CD14-positive monocyte (primary cell): ENCODE measurements around the gene CLTC. TPM values are rescaled to one million over a fixed set of nuclear protein-coding genes. Genes with fewer than 3 reads are reported as not detected.

Experiments used
- DNase-seq, 3 donors: peaks; one replicate each; pipeline ENCODE4 v3.0.0-alpha.2; 2011 to 2022
- H2AFZ ChIP-seq: 2 replicates; pipeline ENCODE4 v1.6.0; 2012; ENCODE audit warnings: mild to moderate bottlenecking, low read depth, low read length, inconsistent platforms; ENCODE audit not compliant: insufficient read depth, poor library complexity, severe bottlenecking
- H3K27ac ChIP-seq, 2 donors: 1 replicate in 1 of 2; 2 replicates in 1 of 2; pipeline ENCODE4 v1.5.1; 2012 to 2013; ENCODE audit warnings: low read length in 2 of 2, control low read depth in 1 of 2, inconsistent platforms in 1 of 2, low read depth in 1 of 2, mild to moderate bottlenecking in 1 of 2
- H3K27me3 ChIP-seq, 2 donors: one replicate each; pipeline versions ENCODE4 v1.6.0 to v1.6.1; 2011 to 2013; ENCODE audit warnings: low read length in 2 of 2; ENCODE audit not compliant: control insufficient read depth in 2 of 2, insufficient read depth in 2 of 2
- H3K36me3 ChIP-seq, 2 donors: replicated peaks in 1 of 2; 1 replicate in 1 of 2; 2 replicates in 1 of 2; pipeline versions ENCODE4 v1.5.1 to v1.6.1; 2012 to 2013; ENCODE audit warnings: low read length in 2 of 2, control low read depth in 1 of 2, inconsistent platforms in 1 of 2, mild to moderate bottlenecking in 1 of 2; ENCODE audit not compliant: insufficient read depth in 2 of 2, control insufficient read depth in 1 of 2
- H3K4me1 ChIP-seq, 2 donors: 1 replicate in 1 of 2; 2 replicates in 1 of 2; pipeline versions ENCODE4 v1.5.1 to v1.6.1; 2012 to 2013; ENCODE audit warnings: low read length in 2 of 2, control low read depth in 1 of 2, inconsistent platforms in 1 of 2, mild to moderate bottlenecking in 1 of 2, moderate library complexity in 1 of 2; ENCODE audit not compliant: insufficient read depth in 2 of 2, control insufficient read depth in 1 of 2
- H3K4me2 ChIP-seq: replicated peaks from 2 replicates; pipeline ENCODE3; 2012; ENCODE audit warnings: low read length, moderate library complexity, mild to moderate bottlenecking; ENCODE audit not compliant: poor library complexity, severe bottlenecking; ENCODE audit errors: extremely low read depth
- H3K4me3 ChIP-seq, 3 experiments: fragments of 200-600 bp in 1 of 3; sonication (generic) in 1 of 3; replicated peaks in 1 of 3; 1 replicate in 2 of 3; 2 replicates in 1 of 3; pipeline ENCODE4 v1.5.1; 2011 to 2013; ENCODE audit warnings: low read length in 3 of 3, mild to moderate bottlenecking in 3 of 3, control low read depth in 2 of 3, low read depth in 2 of 3, inconsistent platforms in 1 of 3, moderate library complexity in 1 of 3
- H3K79me2 ChIP-seq: 2 replicates; pipeline ENCODE4 v1.6.0; 2012; ENCODE audit warnings: mild to moderate bottlenecking, control low read depth, inconsistent platforms, low read length, moderate library complexity; ENCODE audit not compliant: insufficient read depth
- H3K9ac ChIP-seq: 2 replicates; pipeline ENCODE4 v1.6.0; 2017; ENCODE audit warnings: low read length, mild to moderate bottlenecking; ENCODE audit not compliant: insufficient read depth, poor library complexity, severe bottlenecking
- H3K9me3 ChIP-seq, 2 donors: replicated peaks in 1 of 2; 1 replicate in 1 of 2; 2 replicates in 1 of 2; pipeline versions ENCODE4 v1.5.1 to v1.6.1; 2012 to 2013; ENCODE audit warnings: low read length in 2 of 2, control low read depth in 1 of 2; ENCODE audit not compliant: control insufficient read depth in 1 of 2, insufficient read depth in 1 of 2
- H4K20me1 ChIP-seq: 2 replicates; pipeline ENCODE4 v1.6.0; 2012; ENCODE audit warnings: mild to moderate bottlenecking, low read length, control low read depth, moderate library complexity; ENCODE audit not compliant: insufficient read depth
- H3K27ac Mint-ChIP-seq, 7 donors: one replicate each; pipeline ENCODE4 v1.8.0; 2020; ENCODE audit warnings: mild to moderate bottlenecking in 7 of 7, mixed read lengths in 7 of 7, moderate library complexity in 6 of 7, inconsistent platforms in 2 of 7
- H3K27me3 Mint-ChIP-seq, 3 donors: one replicate each; pipeline ENCODE4 v1.8.0; 2021 to 2022; ENCODE audit warnings: low read depth in 3 of 3, mild to moderate bottlenecking in 3 of 3, mixed read lengths in 3 of 3, moderate library complexity in 3 of 3, inconsistent platforms in 1 of 3
- H3K36me3 Mint-ChIP-seq, 2 donors: one replicate each; pipeline ENCODE4 v1.8.0; 2020; ENCODE audit warnings: mixed read lengths in 2 of 2, inconsistent platforms in 1 of 2, mild to moderate bottlenecking in 1 of 2
- H3K4me1 Mint-ChIP-seq: one replicate; pipeline ENCODE4 v1.8.0; 2020; ENCODE audit warnings: mild to moderate bottlenecking, mixed read lengths
- H3K4me3 Mint-ChIP-seq, 2 donors: one replicate each; pipeline ENCODE4 v1.8.0; 2020; ENCODE audit warnings: mild to moderate bottlenecking in 2 of 2, mixed read lengths in 2 of 2, moderate library complexity in 1 of 2
- H3K9me3 Mint-ChIP-seq, 7 donors: one replicate each; pipeline ENCODE4 v1.8.0; 2020 to 2022; ENCODE audit warnings: mixed read lengths in 7 of 7, mild to moderate bottlenecking in 6 of 7, moderate library complexity in 6 of 7, inconsistent platforms in 2 of 7
- CTCF ChIP-seq: fragments of 200-600 bp; IDR thresholded peaks from one replicate; pipeline ENCODE4 v1.8.0; 2022; ENCODE audit warnings: antibody characterized with exemption, mild to moderate bottlenecking
- WGBS: methylation state at CpG from one replicate; pipeline ENCODE4 v1.1.5; 2013; ENCODE audit warnings: missing lambda C conversion rate; ENCODE audit not compliant: insufficient coverage; 5-methylcytosine and 5-hydroxymethylcytosine counted together
- intact Hi-C, 2 donors: fragments of 100-400 bp; cut with micrococcal nuclease; formaldehyde crosslinking; loops; one replicate each; pipeline versions ENCODE4 v1.15.0 to v1.15.1; 2023
- polyA plus RNA-seq, 3 donors: library from polyadenylated mRNA; depleted of rRNA in 1 of 3; unstranded in 2 of 3; stranded (reverse) in 1 of 3; fragments of 300-500 nt in 2 of 3; fragments of >200 nt in 1 of 3; fragmentation: Illumina TruSeq in 2 of 3; gene quantifications; 1 replicate in 2 of 3; 2 replicates in 1 of 3; pipeline ENCODE4 v1.2.3, GENCODE V29; 2012 to 2021

The CLTC gene
- polyA plus RNA-seq, 3 donors, result 63.3 to 102 (median 65.1) TPM

- Mint-ChIP-seq H3K9me3 (no peaks in the 10 kb centered on the region), H3K4me3 (peak overlapping the region in 1 of 2 donors; percentile 31), H3K27me3 (no peaks in the 10 kb centered on the region), H3K36me3 (peaks cover 4 to 24% of the 10 kb centered on the region in 2 donors), H3K27ac (peak overlapping the region; percentile 3 to 91 (median 73)), H3K4me1 (peaks cover 60% of the 10 kb centered on the region)
- no peak for TF ChIP-seq CTCF
- peaks cover 100% of the 10 kb centered on the region for H4K20me1 ChIP-seq
- intact Hi-C loops, result loop anchor here in 1 of 2 donors (10.0 kb wide), 1 partner anchor 217 kb away; no protein-coding TSS in a partner anchor
- no peak overlapping the region for H2AFZ ChIP-seq
- H3K4me2 ChIP-seq, result peak overlapping the region; percentile 49
- no peaks in the 10 kb centered on the region for H3K9me3 ChIP-seq
- H3K79me2 ChIP-seq, result peaks cover 100% of the 10 kb centered on the region
- H3K27me3 ChIP-seq, result no peaks in the 10 kb centered on the region
- H3K4me1 ChIP-seq, result peaks cover 36 to 57% of the 10 kb centered on the region in 2 donors
- peak overlapping the region in 1 of 3 experiments; percentile 46 for H3K4me3 ChIP-seq
- H3K36me3 ChIP-seq, result peaks cover 0 to 8% of the 10 kb centered on the region in 2 donors
- WGBS, result 0% methylated on average over 1 of the region's 2 CpGs
- peak overlapping the region in 1 of 2 donors; percentile 72 for H3K27ac ChIP-seq
- DNase-seq, result peak; percentile 27 to 45 (median 35)
- no peak overlapping the region for H3K9ac ChIP-seq
Measured at GRCh38 chr17:59627770-59628171, 8.1 kb downstream of the CLTC start.

GRCh38 chr17:59629174-59629573 is 9.5 kb downstream of the CLTC start:
- Mint-ChIP-seq H3K27ac (peak overlapping the region in 2 of 7 donors; percentile 10 to 85), H3K9me3 (no peaks in the 10 kb centered on the region), H3K27me3 (no peaks in the 10 kb centered on the region), H3K4me3 (no peak overlapping the region), H3K4me1 (peaks cover 61% of the 10 kb centered on the region), H3K36me3 (peaks cover 4 to 25% of the 10 kb centered on the region in 2 donors)
- Histone ChIP-seq H3K36me3 (peaks cover 0 to 8% of the 10 kb centered on the region in 2 donors), H3K9me3 (no peaks in the 10 kb centered on the region), H3K27me3 (no peaks in the 10 kb centered on the region), H3K4me1 (peaks cover 31 to 48% of the 10 kb centered on the region in 2 donors), H3K4me2 (no peak overlapping the region), H2AFZ (no peak overlapping the region), H4K20me1 (peaks cover 100% of the 10 kb centered on the region), H3K27ac (peak overlapping the region in 1 of 2 donors; percentile 72), H3K79me2 (peaks cover 100% of the 10 kb centered on the region), H3K4me3 (no peak overlapping the region), H3K9ac (no peak overlapping the region)
- no peak for TF ChIP-seq CTCF
- no peak for DNase-seq
- intact Hi-C loops, result loop anchor here in 1 of 2 donors (10.0 kb wide), 1 partner anchor 216 kb away; no protein-coding TSS in a partner anchor
- 100% methylated on average over 1 of the region's 3 CpGs for WGBS
